H9 (cell line): Measurements from ENCODE around the gene IL17RE. TPM values are rescaled to one million over a fixed set of nuclear protein-coding genes. Genes with fewer than 3 reads are reported as not detected.

Source experiments
- DNase-seq: peaks from one replicate; pipeline ENCODE4 v3.0.0-alpha.2; 2017
- H2AFZ ChIP-seq: one replicate; pipeline ENCODE4 v1.6.1; 2013; ENCODE audit warnings: mild to moderate bottlenecking, low read length, control low read depth, moderate library complexity
- H2AK5ac ChIP-seq: 2 replicates; pipeline ENCODE4 v1.6.1; 2013; ENCODE audit warnings: low read length, control low read depth, mixed read lengths; ENCODE audit not compliant: insufficient read length
- H2BK120ac ChIP-seq: one replicate; pipeline ENCODE4 v1.6.1; 2013; ENCODE audit warnings: low read depth, mild to moderate bottlenecking, low read length, control low read depth, inconsistent platforms; ENCODE audit not compliant: poor library complexity, severe bottlenecking
- H2BK12ac ChIP-seq: 2 replicates; pipeline ENCODE4 v1.6.1; 2013; ENCODE audit warnings: low read length, control low read depth, mixed read lengths, low read depth; ENCODE audit not compliant: insufficient read length
- H2BK15ac ChIP-seq: 2 replicates; pipeline ENCODE4 v1.6.1; 2013; ENCODE audit warnings: low read depth, low read length, control low read depth
- H2BK20ac ChIP-seq: one replicate; pipeline ENCODE4 v1.6.1; 2013; ENCODE audit warnings: low read depth, mild to moderate bottlenecking, low read length, control low read depth, inconsistent platforms; ENCODE audit not compliant: poor library complexity, severe bottlenecking
- H2BK5ac ChIP-seq: 2 replicates; pipeline ENCODE4 v1.6.1; 2013; ENCODE audit warnings: low read length, control low read depth, mixed read lengths; ENCODE audit not compliant: insufficient read length
- H3K14ac ChIP-seq: 2 replicates; pipeline ENCODE4 v1.6.1; 2013; ENCODE audit warnings: low read length, control low read depth; ENCODE audit not compliant: insufficient read depth
- H3K18ac ChIP-seq: 2 replicates; pipeline ENCODE4 v1.6.1; 2013; ENCODE audit warnings: low read depth, mild to moderate bottlenecking, mixed read lengths, low read length, control low read depth; ENCODE audit not compliant: insufficient read length
- H3K23ac ChIP-seq: 2 replicates; pipeline ENCODE4 v1.6.1; 2013; ENCODE audit warnings: low read length, control low read depth, mixed read lengths, low read depth; ENCODE audit not compliant: insufficient read length
- H3K23me2 ChIP-seq: 2 replicates; pipeline ENCODE4 v1.6.1; 2013; ENCODE audit warnings: low read depth, mild to moderate bottlenecking, mixed read lengths, low read length, control low read depth; ENCODE audit not compliant: insufficient read length, poor library complexity, severe bottlenecking
- H3K27ac ChIP-seq: 2 replicates; pipeline ENCODE4 v1.5.1; 2013; ENCODE audit warnings: low read length, control low read depth, mixed read lengths, low read depth; ENCODE audit not compliant: insufficient read length
- H3K27me3 ChIP-seq: 2 replicates; pipeline ENCODE4 v1.6.1; 2013; ENCODE audit warnings: low read length, control low read depth, inconsistent platforms; ENCODE audit not compliant: insufficient read depth
- H3K4ac ChIP-seq: 2 replicates; pipeline ENCODE4 v1.6.1; 2013; ENCODE audit warnings: low read depth, mild to moderate bottlenecking, control low read depth, inconsistent platforms, low read length, moderate library complexity
- H3K4me1 ChIP-seq: 2 replicates; pipeline ENCODE4 v1.6.1; 2013; ENCODE audit warnings: low read length, control low read depth, inconsistent platforms; ENCODE audit not compliant: insufficient read depth
- H3K4me2 ChIP-seq: 2 replicates; pipeline ENCODE4 v1.6.1; 2013; ENCODE audit warnings: low read length, control low read depth, mixed read lengths; ENCODE audit not compliant: insufficient read length, insufficient read depth
- H3K56ac ChIP-seq: 2 replicates; pipeline ENCODE4 v1.6.1; 2013; ENCODE audit warnings: low read depth, mild to moderate bottlenecking, mixed read lengths, low read length, control low read depth; ENCODE audit not compliant: insufficient read length
- H3K79me1 ChIP-seq: 2 replicates; pipeline ENCODE4 v1.6.1; 2013; ENCODE audit warnings: low read depth, mild to moderate bottlenecking, moderate library complexity, low read length, control low read depth, inconsistent platforms; ENCODE audit not compliant: insufficient read depth, poor library complexity, severe bottlenecking
- H3K79me2 ChIP-seq: 2 replicates; pipeline ENCODE4 v1.6.1; 2013; ENCODE audit warnings: low read length, control low read depth, inconsistent platforms; ENCODE audit not compliant: insufficient read depth
- H3K9ac ChIP-seq: 2 replicates; pipeline ENCODE4 v1.6.1; 2013; ENCODE audit warnings: low read length, control low read depth, mixed read lengths; ENCODE audit not compliant: insufficient read length; ENCODE audit errors: extremely low read depth
- H3K9me3 ChIP-seq: one replicate; pipeline ENCODE4 v1.6.1; 2013; ENCODE audit warnings: low read depth, low read length, inconsistent platforms; ENCODE audit not compliant: control insufficient read depth
- H3T11ph ChIP-seq: one replicate; pipeline ENCODE4 v1.6.1; 2013; ENCODE audit warnings: mild to moderate bottlenecking, low read length, control low read depth, inconsistent platforms
- H4K20me1 ChIP-seq: one replicate; pipeline ENCODE4 v1.6.1; 2013; ENCODE audit not compliant: control insufficient read depth, insufficient read length, insufficient read depth
- H4K5ac ChIP-seq: 2 replicates; pipeline ENCODE4 v1.6.1; 2013; ENCODE audit warnings: low read depth, mild to moderate bottlenecking, mixed read lengths, low read length, control low read depth; ENCODE audit not compliant: insufficient read length
- H4K8ac ChIP-seq: replicated peaks from 2 replicates; pipeline ENCODE4 v1.6.1; 2013; ENCODE audit warnings: low read length, control low read depth, mixed read lengths, low read depth; ENCODE audit not compliant: insufficient read length
- H4K91ac ChIP-seq: 2 replicates; pipeline ENCODE4 v1.6.1; 2013; ENCODE audit warnings: low read depth, mild to moderate bottlenecking, moderate library complexity, mixed read lengths, low read length, control low read depth; ENCODE audit not compliant: insufficient read length
- H3K27ac Mint-ChIP-seq, 3 experiments: 2 replicates in 2 of 3; 3 replicates in 1 of 3; pipeline ENCODE4 v1.8.0; 2020 to 2021; ENCODE audit warnings: mixed read lengths in 3 of 3, mild to moderate bottlenecking in 1 of 3, moderate library complexity in 1 of 3
- H3K27me3 Mint-ChIP-seq: 2 replicates; pipeline ENCODE4 v1.8.0; 2021; ENCODE audit warnings: low read depth, mild to moderate bottlenecking, moderate library complexity, mixed read lengths
- H3K36me3 Mint-ChIP-seq, 3 experiments: 2 replicates in 2 of 3; 3 replicates in 1 of 3; pipeline ENCODE4 v1.8.0; 2020 to 2021; ENCODE audit warnings: low read depth in 3 of 3, mixed read lengths in 3 of 3; ENCODE audit not compliant: insufficient read depth in 1 of 3
- H3K4me1 Mint-ChIP-seq, 2 experiments: 2 replicates each; pipeline ENCODE4 v1.8.0; 2020; ENCODE audit warnings: mixed read lengths in 2 of 2
- H3K4me3 Mint-ChIP-seq, 2 experiments: 2 replicates in 1 of 2; 3 replicates in 1 of 2; pipeline ENCODE4 v1.8.0; 2020 to 2021; ENCODE audit warnings: mild to moderate bottlenecking in 2 of 2, mixed read lengths in 2 of 2, moderate library complexity in 1 of 2
- H3K9me3 Mint-ChIP-seq, 2 experiments: 2 replicates in 1 of 2; 3 replicates in 1 of 2; pipeline ENCODE4 v1.8.0; 2020; ENCODE audit warnings: mild to moderate bottlenecking in 2 of 2, mixed read lengths in 2 of 2, moderate library complexity in 1 of 2
- WGBS: extraction: QIAGEN DNeasy Blood & Tissue Kit; methylation state at CpG from one replicate; pipeline ENCODE4 v1.1.7; 2013; ENCODE audit warnings: missing lambda C conversion rate, low lambda C conversion rate, mixed read lengths; ENCODE audit not compliant: insufficient read length; ENCODE audit errors: extremely low coverage; 5-methylcytosine and 5-hydroxymethylcytosine counted together
- total RNA-seq: library from RNA; stranded (reverse); gene quantifications from 2 replicates; pipeline ENCODE4 v1.2.1, GENCODE V29; 2021
- TF ChIP-seq, protein P1 (sequence below): fragments of 200-600 bp; sonication (generic); conservative IDR thresholded peaks from 3 replicates; pipeline ENCODE4 v1.8.0; 2021; ENCODE audit warnings: antibody characterized with exemption, mild to moderate bottlenecking

Gene IL17RE
- total RNA-seq, 1 experiment from 2014 or later, result 2.1 TPM

DNA sequence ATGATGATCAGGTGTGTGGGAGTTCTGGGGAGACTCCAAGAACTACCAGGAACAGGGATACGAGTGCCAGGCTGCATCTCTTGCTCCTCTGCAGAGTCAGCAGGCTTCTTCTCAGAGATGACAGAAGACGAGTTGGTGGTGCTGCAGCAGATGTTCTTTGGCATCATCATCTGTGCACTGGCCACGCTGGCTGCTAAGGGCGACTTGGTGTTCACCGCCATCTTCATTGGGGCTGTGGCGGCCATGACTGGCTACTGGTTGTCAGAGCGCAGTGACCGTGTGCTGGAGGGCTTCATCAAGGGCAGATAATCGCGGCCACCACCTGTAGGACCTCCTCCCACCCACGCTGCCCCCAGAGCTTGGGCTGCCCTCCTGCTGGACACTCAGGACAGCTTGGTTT, 41.6 kb downstream of the IL17RE start:
- Histone ChIP-seq H2BK12ac (no peak overlapping the region), H2BK15ac (no peak overlapping the region), H3K18ac (no peak overlapping the region), H3K4me2 (no peak overlapping the region), H3K56ac (no peak overlapping the region), H3K4ac (no peak overlapping the region), H2AFZ (no peak overlapping the region), H3K79me1 (no peaks in the 10 kb centered on the region), H3K4me1 (no peaks in the 10 kb centered on the region), H2BK120ac (no peak overlapping the region), H2AK5ac (no peak overlapping the region), H2BK5ac (no peak overlapping the region), H3K27ac (no peak overlapping the region), H4K5ac (no peak overlapping the region), H3K14ac (no peak overlapping the region), H3K79me2 (no peaks in the 10 kb centered on the region), H4K91ac (no peak overlapping the region), H3K23me2 (peaks cover 14% of the 10 kb centered on the region), H3K9me3 (no peaks in the 10 kb centered on the region), H2BK20ac (no peak overlapping the region), H3K9ac (no peak overlapping the region), H3T11ph (no peak overlapping the region), H4K8ac (no peak overlapping the region), H3K23ac (no peak overlapping the region), H3K27me3 (no peaks in the 10 kb centered on the region), H4K20me1 (no peaks in the 10 kb centered on the region)
- peaks cover 2 to 25% (median 15%) of the 10 kb centered on the region in 3 experiments; a peak in 6 of 7 replicates for H3K36me3 Mint-ChIP-seq
- TF ChIP-seq, protein P1, sequence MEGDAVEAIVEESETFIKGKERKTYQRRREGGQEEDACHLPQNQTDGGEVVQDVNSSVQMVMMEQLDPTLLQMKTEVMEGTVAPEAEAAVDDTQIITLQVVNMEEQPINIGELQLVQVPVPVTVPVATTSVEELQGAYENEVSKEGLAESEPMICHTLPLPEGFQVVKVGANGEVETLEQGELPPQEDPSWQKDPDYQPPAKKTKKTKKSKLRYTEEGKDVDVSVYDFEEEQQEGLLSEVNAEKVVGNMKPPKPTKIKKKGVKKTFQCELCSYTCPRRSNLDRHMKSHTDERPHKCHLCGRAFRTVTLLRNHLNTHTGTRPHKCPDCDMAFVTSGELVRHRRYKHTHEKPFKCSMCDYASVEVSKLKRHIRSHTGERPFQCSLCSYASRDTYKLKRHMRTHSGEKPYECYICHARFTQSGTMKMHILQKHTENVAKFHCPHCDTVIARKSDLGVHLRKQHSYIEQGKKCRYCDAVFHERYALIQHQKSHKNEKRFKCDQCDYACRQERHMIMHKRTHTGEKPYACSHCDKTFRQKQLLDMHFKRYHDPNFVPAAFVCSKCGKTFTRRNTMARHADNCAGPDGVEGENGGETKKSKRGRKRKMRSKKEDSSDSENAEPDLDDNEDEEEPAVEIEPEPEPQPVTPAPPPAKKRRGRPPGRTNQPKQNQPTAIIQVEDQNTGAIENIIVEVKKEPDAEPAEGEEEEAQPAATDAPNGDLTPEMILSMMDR, result no peak
- WGBS, result no CpG with 5 or more reads among the region's 11 CpGs
- peaks cover 0 to 2% of the 10 kb centered on the region in 2 experiments; a peak in 2 of 5 replicates for H3K9me3 Mint-ChIP-seq
- 0 out of 4 replicates have a peak, but pooled peaks cover 0 to 6% of the 10 kb centered on the region in 2 experiments for H3K4me1 Mint-ChIP-seq
- H3K27ac Mint-ChIP-seq, result no peak overlapping the region
- no peak overlapping the region for H3K4me3 Mint-ChIP-seq
- peaks cover 7% of the 10 kb centered on the region for H3K27me3 Mint-ChIP-seq
- no peak for DNase-seq
